DND-41 (cell line): ENCODE results near the gene PRTFDC1.

ENCODE experiments used
- CTCF ChIP-seq: IDR thresholded peaks from 2 replicates; pipeline ENCODE4 v1.5.1; 2012; ENCODE audit warnings: borderline replicate concordance, low read length, moderate library complexity, mild to moderate bottlenecking; ENCODE audit not compliant: poor library complexity, severe bottlenecking; ENCODE audit errors: extremely low read depth
- EZH2 ChIP-seq: IDR thresholded peaks from 3 replicates; pipeline ENCODE4 v1.6.1; 2012; ENCODE audit warnings: borderline replicate concordance, low read depth, mild to moderate bottlenecking, moderate library complexity, low read length, inconsistent platforms; ENCODE audit not compliant: severe bottlenecking

- TF ChIP-seq CTCF (no peak), EZH2 (no peak)
Observed at GRCh38 chr10:24929904-24930303, 22.5 kb downstream of the PRTFDC1 start.
